ENCODE measurements around the gene CCDC112. TPM values are rescaled to one million over a fixed set of nuclear protein-coding genes. Genes with fewer than 3 reads are reported as not detected.

CCDC112 gene
- total and polyA plus RNA-seq, 8 donors: 5.2 to 70.1 (median 6.8) TPM

- no peaks in the 10 kb centered on the region for H3K9me3 ChIP-seq
- 77 to 86% (median 79%) methylated on average over 4 of the region's 4 CpGs for WGBS, 5 donors
- intact Hi-C loops (cut with DNase I; ENCODE audit: low total_unique reads): no loop called here
- no peaks in the 10 kb centered on the region for H3K36me3 ChIP-seq
- no peak overlapping the region for H3K27ac ChIP-seq
- no peaks in the 10 kb centered on the region for H3K4me1 ChIP-seq
- H3K4me3 ChIP-seq: no peak overlapping the region
- no peak for DNase-seq
- TF ChIP-seq EP300 (IDR thresholded peaks at IDR 0.05) (no peak), CTCF (IDR thresholded peaks at IDR 0.05) (no peak), POLR2AphosphoS5 (IDR thresholded peaks at IDR 0.05) (no peak), POLR2A (IDR thresholded peaks at IDR 0.05) (no peak)
- H3K27me3 ChIP-seq: no peaks in the 10 kb centered on the region
These were observed 7.3 kb downstream of the CCDC112 start for GRCh38 chr5:115289104-115289503.

GRCh38 chr5:115284021-115284420, 12.4 kb downstream of the CCDC112 start:
- DNase-seq: no peak
- Histone ChIP-seq H3K27me3 (no peaks in the 10 kb centered on the region), H3K4me3 (no peak overlapping the region), H3K27ac (no peak overlapping the region), H3K4me1 (no peaks in the 10 kb centered on the region), H3K9me3 (no peaks in the 10 kb centered on the region), H3K36me3 (no peaks in the 10 kb centered on the region)
- TF ChIP-seq EP300 (IDR thresholded peaks at IDR 0.05): no peak
- no peak for TF ChIP-seq POLR2A (IDR thresholded peaks at IDR 0.05)
- no peak for TF ChIP-seq CTCF (IDR thresholded peaks at IDR 0.05)
- no peak for TF ChIP-seq POLR2AphosphoS5 (IDR thresholded peaks at IDR 0.05)
- WGBS, 5 donors: 91 to 97% (median 93%) methylated on average over 1 of the region's 1 CpG
- intact Hi-C loops (cut with DNase I; ENCODE audit: low total_unique reads): no loop called here

- 87 to 100% (median 98%) methylated on average over 1 of the region's 1 CpG for WGBS, 5 donors
- no peak for DNase-seq
These were observed 14.3 kb downstream of the CCDC112 start for GRCh38 chr5:115282131-115282530.

GRCh38 chr5:115274584-115274983, 21.9 kb downstream of the CCDC112 start:
- no peak overlapping the region for H3K4me3 ChIP-seq
- 83 to 95% (median 92%) methylated on average over 3 of the region's 3 CpGs for WGBS, 5 donors
- H3K4me1 ChIP-seq: no peaks in the 10 kb centered on the region
- H3K36me3 ChIP-seq: peaks cover 0 to 51% (median 40%) of the 10 kb centered on the region in 4 donors
- no peak overlapping the region for H3K27ac ChIP-seq
- H3K9me3 ChIP-seq: no peaks in the 10 kb centered on the region
- intact Hi-C loops (cut with DNase I; ENCODE audit: low total_unique reads): no loop called here
- H3K27me3 ChIP-seq: no peaks in the 10 kb centered on the region
- no peak for TF ChIP-seq POLR2A (IDR thresholded peaks at IDR 0.05)
- TF ChIP-seq CTCF (IDR thresholded peaks at IDR 0.05): no peak
- no peak for TF ChIP-seq EP300 (IDR thresholded peaks at IDR 0.05)
- TF ChIP-seq POLR2AphosphoS5 (IDR thresholded peaks at IDR 0.05): no peak
- DNase-seq: no peak

More at GRCh38 chr5:115282131-115282530, 14.3 kb downstream of the CCDC112 start:
- Histone ChIP-seq H3K27me3 (no peaks in the 10 kb centered on the region), H3K4me1 (no peaks in the 10 kb centered on the region), H3K27ac (no peak overlapping the region), H3K4me3 (no peak overlapping the region), H3K36me3 (no peaks in the 10 kb centered on the region), H3K9me3 (no peaks in the 10 kb centered on the region)
- TF ChIP-seq POLR2AphosphoS5 (IDR thresholded peaks at IDR 0.05): no peak
- no peak for TF ChIP-seq CTCF (IDR thresholded peaks at IDR 0.05)
- no peak for TF ChIP-seq EP300 (IDR thresholded peaks at IDR 0.05)
- TF ChIP-seq POLR2A (IDR thresholded peaks at IDR 0.05): no peak
- intact Hi-C loops (cut with DNase I; ENCODE audit: low total_unique reads): no loop called here
